Caco-2 (cell line): ENCODE data around the gene ZNF768. TPM values are rescaled to one million over a fixed set of nuclear protein-coding genes. Genes with fewer than 3 reads are reported as not detected.

Source experiments
- BruUV-seq: library from RNA; stranded (reverse); fragments of 400-500 nt; replicated peaks from 2 replicates; lab custom pipeline; 2021; lab: Mats Ljungman, UMichigan
- CTCF ChIA-PET: fragments of 300-600 bp; sonication (Branson Sonifier 250); formaldehyde crosslinking; loops from one replicate; lab custom pipeline; 2022; ENCODE audit warnings: antibody characterized with exemption; lab: Charles Lee
- POLR2A ChIA-PET: fragments of 300-600 bp; sonication (Branson Sonifier 250); formaldehyde crosslinking; loops from one replicate; lab custom pipeline; 2022; ENCODE audit warnings: antibody characterized with exemption; lab: Charles Lee
- DNase-seq, 2 experiments: peaks; one replicate each; pipeline versions ENCODE4 v3.0.0 to v3.0.0-alpha.2; 2020 to 2022
- H3K27me3 ChIP-seq: replicated peaks from 2 replicates; pipeline ENCODE4 v1.6.0; 2011; ENCODE audit warnings: low read length; ENCODE audit not compliant: control insufficient read depth, insufficient read depth
- H3K36me3 ChIP-seq: 2 replicates; pipeline ENCODE4 v1.5.1; 2011; ENCODE audit warnings: low read length; ENCODE audit not compliant: control insufficient read depth, insufficient read depth
- H3K4me1 ChIP-seq: fragments of 250-450 bp; sonication (Bioruptor Pico); 2 replicates; pipeline ENCODE4 v1.5.1; 2020; ENCODE audit warnings: mild to moderate bottlenecking
- H3K4me3 ChIP-seq: 2 replicates; pipeline ENCODE4 v1.5.1; 2011; ENCODE audit warnings: low read depth, mild to moderate bottlenecking, control low read depth, low read length
- H3K9me3 ChIP-seq: fragments of 250-450 bp; sonication (Bioruptor Pico); 2 replicates; pipeline ENCODE4 v1.5.1; 2020; ENCODE audit warnings: mild to moderate bottlenecking, moderate library complexity
- H3K27ac Mint-ChIP-seq: one replicate; pipeline ENCODE4 v1.8.0; 2022; ENCODE audit warnings: mixed read lengths; ENCODE audit not compliant: unreplicated experiment
- H3K27me3 Mint-ChIP-seq: one replicate; pipeline ENCODE4 v1.8.0; 2022; ENCODE audit warnings: mixed read lengths; ENCODE audit not compliant: insufficient read depth, unreplicated experiment
- H3K36me3 Mint-ChIP-seq: one replicate; pipeline ENCODE4 v1.8.0; 2022; ENCODE audit warnings: mild to moderate bottlenecking, mixed read lengths; ENCODE audit not compliant: insufficient read depth, unreplicated experiment
- H3K4me1 Mint-ChIP-seq: one replicate; pipeline ENCODE4 v1.8.0; 2022; ENCODE audit warnings: low read depth, mixed read lengths; ENCODE audit not compliant: unreplicated experiment
- H3K4me3 Mint-ChIP-seq: one replicate; pipeline ENCODE4 v1.8.0; 2022; ENCODE audit warnings: mild to moderate bottlenecking, moderate library complexity, mixed read lengths; ENCODE audit not compliant: unreplicated experiment
- H3K9me3 Mint-ChIP-seq: one replicate; pipeline ENCODE4 v1.8.0; 2022; ENCODE audit warnings: mixed read lengths; ENCODE audit not compliant: unreplicated experiment
- CTCF ChIP-seq, 2 experiments: fragments of 200-600 bp in 1 of 2; IDR thresholded peaks; 1 replicate in 1 of 2; 2 replicates in 1 of 2; pipeline versions ENCODE4 v1.5.1 to v1.8.0; 2011 to 2022; ENCODE audit warnings: antibody characterized with exemption in 1 of 2, control low read depth in 1 of 2, inconsistent platforms in 1 of 2, low read depth in 1 of 2, low read length in 1 of 2, mild to moderate bottlenecking in 1 of 2, moderate library complexity in 1 of 2; ENCODE audit not compliant: insufficient read depth in 1 of 2, severe bottlenecking in 1 of 2, unreplicated experiment in 1 of 2
- intact Hi-C: fragments of 100-400 bp; cut with micrococcal nuclease; formaldehyde crosslinking; loops from one replicate; pipeline ENCODE4 v1.10.0; 2022; ENCODE audit not compliant: unreplicated experiment
- total RNA-seq: library from RNA; stranded (reverse); gene quantifications from 2 replicates; pipeline ENCODE4 v1.2.3, GENCODE V29; 2022

Gene ZNF768
- total RNA-seq, 1 experiment from 2014 or later, result 30.3 TPM

- ChIA-PET CTCF (interaction anchor here (0.6 to 1.8 kb wide), 2 partner anchors 9 to 108 kb away, joined by 3 to 4 read pairs; partner anchors contain the start of gene ZNF764), POLR2A (no interaction called here)
- no peak for DNase-seq
- intact Hi-C loops, result no loop called here
- H3K36me3 Mint-ChIP-seq, result peaks cover 22% of the 10 kb centered on the region
- H3K27me3 ChIP-seq, result no peaks in the 10 kb centered on the region
- no peaks in the 10 kb centered on the region for H3K36me3 ChIP-seq
- H3K4me1 Mint-ChIP-seq, result no peaks in the 10 kb centered on the region
- no peaks in the 10 kb centered on the region for H3K4me1 ChIP-seq
- no peaks in the 10 kb centered on the region for H3K9me3 ChIP-seq
- peak overlapping the region; percentile 30 for H3K27ac Mint-ChIP-seq
- H3K27me3 Mint-ChIP-seq, result no peaks in the 10 kb centered on the region
- H3K4me3 Mint-ChIP-seq, result no peak overlapping the region
- no TSS peak for BruUV-seq
- no peaks in the 10 kb centered on the region for H3K9me3 Mint-ChIP-seq
- no peak overlapping the region for H3K4me3 ChIP-seq
- TF ChIP-seq CTCF (IDR thresholded peaks at IDR 0.05; ENCODE audit: insufficient read depth in 1 of 2, low read depth in 1 of 2, low read length in 1 of 2, severe bottlenecking in 1 of 2, unreplicated experiment in 1 of 2), result no peak
Observed at GRCh38 chr16:30567160-30567990, 41.0 kb upstream of the ZNF768 start.

GRCh38 chr16:30566531-30566930 is 40.2 kb upstream of the ZNF768 start:
- no TSS peak for BruUV-seq
- DNase-seq, result no peak
- no peaks in the 10 kb centered on the region for H3K36me3 ChIP-seq
- H3K36me3 Mint-ChIP-seq, result peaks cover 14% of the 10 kb centered on the region
- no peak overlapping the region for H3K4me3 Mint-ChIP-seq
- H3K4me1 Mint-ChIP-seq, result no peaks in the 10 kb centered on the region
- H3K4me3 ChIP-seq, result no peak overlapping the region
- no peak for TF ChIP-seq CTCF (IDR thresholded peaks at IDR 0.05; ENCODE audit: insufficient read depth in 1 of 2, low read depth in 1 of 2, low read length in 1 of 2, severe bottlenecking in 1 of 2, unreplicated experiment in 1 of 2)
- no peaks in the 10 kb centered on the region for H3K4me1 ChIP-seq
- ChIA-PET POLR2A (interaction anchor here (0.6 kb wide), 1 partner anchor 13 kb away, joined by 3 read pairs; no protein-coding TSS in a partner anchor), CTCF (no interaction called here)
- no peaks in the 10 kb centered on the region for H3K27me3 Mint-ChIP-seq
- no peaks in the 10 kb centered on the region for H3K9me3 Mint-ChIP-seq
- H3K27ac Mint-ChIP-seq, result peak overlapping the region; percentile 30
- H3K9me3 ChIP-seq, result no peaks in the 10 kb centered on the region
- H3K27me3 ChIP-seq, result no peaks in the 10 kb centered on the region
- intact Hi-C loops, result no loop called here

GRCh38 chr16:30565984-30566383 is 39.6 kb upstream of the ZNF768 start:
- Histone ChIP-seq H3K4me3 (no peak overlapping the region), H3K27me3 (no peaks in the 10 kb centered on the region), H3K9me3 (no peaks in the 10 kb centered on the region), H3K36me3 (no peaks in the 10 kb centered on the region), H3K4me1 (no peaks in the 10 kb centered on the region)
- POLR2A ChIA-PET, result interaction anchor here (0.6 kb wide), 1 partner anchor 12 kb away, joined by 3 read pairs; no protein-coding TSS in a partner anchor
- CTCF ChIA-PET, result interaction anchor here (0.6 kb wide), 1 partner anchor 28 kb away, joined by 6 read pairs; no protein-coding TSS in a partner anchor
- Mint-ChIP-seq H3K9me3 (no peaks in the 10 kb centered on the region), H3K27me3 (no peaks in the 10 kb centered on the region), H3K4me1 (no peaks in the 10 kb centered on the region), H3K4me3 (no peak overlapping the region), H3K27ac (peak overlapping the region; percentile 30), H3K36me3 (peaks cover 9% of the 10 kb centered on the region)
- intact Hi-C loops, result no loop called here
- no peak for DNase-seq
- no TSS peak for BruUV-seq
- no peak for TF ChIP-seq CTCF (IDR thresholded peaks at IDR 0.05; ENCODE audit: insufficient read depth in 1 of 2, low read depth in 1 of 2, low read length in 1 of 2, severe bottlenecking in 1 of 2, unreplicated experiment in 1 of 2)
